Measurements from ENCODE around the gene CFAP210.

DNA sequence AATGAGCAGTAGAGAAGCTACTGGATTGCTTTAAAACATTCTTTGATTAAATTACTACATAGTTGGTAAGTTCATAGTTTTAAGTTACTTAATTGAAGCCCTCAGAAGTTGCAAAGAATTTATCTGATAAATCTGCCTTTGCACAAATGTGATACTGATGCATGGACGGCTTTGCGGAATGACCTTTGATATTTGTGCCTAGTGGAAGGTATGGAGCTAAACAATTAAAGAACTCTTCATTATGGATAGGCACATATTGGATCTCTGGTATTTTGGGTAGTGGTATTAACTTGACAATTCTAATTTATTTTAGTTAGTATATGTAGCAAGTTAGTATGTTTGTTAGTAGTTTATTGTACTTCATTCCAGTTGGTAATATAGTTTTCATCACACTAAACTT is 54.1 kb downstream of the CFAP210 start:
- TF ChIP-seq CTCF (IDR thresholded peaks at IDR 0.05; ENCODE audit: poor library complexity) (no peak), EZH2 (IDR thresholded peaks at IDR 0.05; ENCODE audit: borderline replicate concordance) (no peak), EZH2phosphoT487 (IDR thresholded peaks at IDR 0.05; ENCODE audit: low read depth, severe bottlenecking, unreplicated experiment) (no peak)
